Naive thymus-derived CD4-positive, alpha-beta T cell (primary cell): ENCODE data around the gene RELL1. TPM values are rescaled to one million over a fixed set of nuclear protein-coding genes. Genes with fewer than 3 reads are reported as not detected.

Experiments used
- ATAC-seq: fragments of 150-1000 bp; cut with Tn5 transposase; 2 replicates; pipeline ENCODE4 v1.10.0; 2021; ENCODE audit warnings: mild to moderate bottlenecking, moderate library complexity
- CTCF ChIA-PET: fragments of 350-600 bp; sonication (Branson Sonifier 250); formaldehyde crosslinking; loops from one replicate; lab custom pipeline; 2021; ENCODE audit warnings: antibody characterized with exemption; lab: Charles Lee
- POLR2A ChIA-PET: fragments of 350-600 bp; sonication (Branson Sonifier 250); formaldehyde crosslinking; loops from one replicate; lab custom pipeline; 2021; ENCODE audit warnings: antibody characterized with exemption, inconsistent platforms; lab: Charles Lee
- DNase-seq, 9 donors: peaks; one replicate each; pipeline versions ENCODE4 v3.0.0 to v3.0.0-alpha.2; 2020 to 2022; ENCODE audit warnings: mixed read lengths in 1 of 9
- H3K27ac ChIP-seq: one replicate; pipeline ENCODE4 v1.7.0; 2013; ENCODE audit warnings: mild to moderate bottlenecking, low read depth, low read length, moderate library complexity
- H3K27me3 ChIP-seq, 2 donors: one replicate each; pipeline ENCODE4 v1.7.0; 2013; ENCODE audit warnings: low read length in 2 of 2, mild to moderate bottlenecking in 2 of 2, moderate library complexity in 2 of 2; ENCODE audit not compliant: control insufficient read depth in 2 of 2, insufficient read depth in 2 of 2
- H3K36me3 ChIP-seq, 3 experiments: 1 replicate in 2 of 3; 2 replicates in 1 of 3; pipeline ENCODE4 v1.7.0; 2013; ENCODE audit warnings: low read length in 3 of 3, mild to moderate bottlenecking in 3 of 3, moderate library complexity in 1 of 3; ENCODE audit not compliant: insufficient read depth in 3 of 3, control insufficient read depth in 2 of 3
- H3K4me1 ChIP-seq, 2 donors: one replicate each; pipeline ENCODE4 v1.7.0; 2013; ENCODE audit warnings: low read length in 2 of 2, mild to moderate bottlenecking in 2 of 2, moderate library complexity in 1 of 2; ENCODE audit not compliant: control insufficient read depth in 2 of 2, insufficient read depth in 2 of 2
- H3K4me3 ChIP-seq: 2 replicates; pipeline ENCODE4 v1.7.0; 2013; ENCODE audit warnings: mild to moderate bottlenecking, low read length
- H3K9me3 ChIP-seq, 3 experiments: 1 replicate in 2 of 3; 2 replicates in 1 of 3; pipeline ENCODE4 v1.7.0; 2013; ENCODE audit warnings: low read length in 3 of 3; ENCODE audit not compliant: control insufficient read depth in 2 of 3
- H3K27ac Mint-ChIP-seq, 9 donors: one replicate each; pipeline ENCODE4 v1.8.0; 2020 to 2022; ENCODE audit warnings: mixed read lengths in 9 of 9, mild to moderate bottlenecking in 8 of 9, moderate library complexity in 5 of 9, inconsistent platforms in 2 of 9
- H3K27me3 Mint-ChIP-seq, 5 donors: one replicate each; pipeline ENCODE4 v1.8.0; 2021 to 2022; ENCODE audit warnings: mixed read lengths in 5 of 5, mild to moderate bottlenecking in 1 of 5
- H3K36me3 Mint-ChIP-seq, 5 donors: one replicate each; pipeline ENCODE4 v1.8.0; 2020 to 2022; ENCODE audit warnings: mixed read lengths in 5 of 5, mild to moderate bottlenecking in 3 of 5, inconsistent platforms in 1 of 5
- H3K4me1 Mint-ChIP-seq, 7 donors: one replicate each; pipeline ENCODE4 v1.8.0; 2020 to 2022; ENCODE audit warnings: mixed read lengths in 7 of 7, mild to moderate bottlenecking in 3 of 7, inconsistent platforms in 1 of 7
- H3K4me3 Mint-ChIP-seq, 10 donors: one replicate each; pipeline ENCODE4 v1.8.0; 2020 to 2022; ENCODE audit warnings: mild to moderate bottlenecking in 10 of 10, mixed read lengths in 10 of 10, moderate library complexity in 6 of 10, inconsistent platforms in 2 of 10
- H3K9me3 Mint-ChIP-seq, 11 donors: one replicate each; pipeline ENCODE4 v1.8.0; 2020 to 2022; ENCODE audit warnings: mixed read lengths in 11 of 11, mild to moderate bottlenecking in 4 of 11, inconsistent platforms in 1 of 11, moderate library complexity in 1 of 11
- intact Hi-C, 2 donors: fragments of 100-400 bp; cut with micrococcal nuclease; formaldehyde crosslinking; loops; one replicate each; pipeline ENCODE4 v1.15.1; 2023
- polyA plus RNA-seq, 2 donors: library from polyadenylated mRNA; unstranded; fragments of 300-500 nt; fragmentation: Illumina TruSeq; gene quantifications; one replicate each; pipeline ENCODE4 v1.2.3, GENCODE V29; 2021
- total RNA-seq, 6 experiments: library from RNA in 5 of 6; stranded (reverse) in 5 of 6; gene quantifications; 1 replicate in 5 of 6; 2 replicates in 1 of 6; pipeline ENCODE4 v1.2.3 and lab custom pipeline; 2021 to 2026

Gene RELL1, protein sequence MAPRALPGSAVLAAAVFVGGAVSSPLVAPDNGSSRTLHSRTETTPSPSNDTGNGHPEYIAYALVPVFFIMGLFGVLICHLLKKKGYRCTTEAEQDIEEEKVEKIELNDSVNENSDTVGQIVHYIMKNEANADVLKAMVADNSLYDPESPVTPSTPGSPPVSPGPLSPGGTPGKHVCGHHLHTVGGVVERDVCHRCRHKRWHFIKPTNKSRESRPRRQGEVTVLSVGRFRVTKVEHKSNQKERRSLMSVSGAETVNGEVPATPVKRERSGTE
- 10 to 100 TPM; 25.5 to 35.2 (median 28.2) TPM for total RNA-seq
- 1 to 10 TPM; 4.8 to 7.6 TPM for polyA plus RNA-seq
- 37.8 reads per million, percentile 65 among the genes with 10 or more reads in this experiment for total RNA-seq (lab: John Stamatoyannopoulos, UW)

GRCh38 chr4:37686373-37687193 is at the start of gene RELL1:
TSS of gene RELL1 (minus strand) at chr4:37686376. CDS start at chr4:37686287, 89 bp downstream.
- ATAC-seq: peak; percentile 92
- peaks cover 0 to 11% (median 0%) of the 10 kb centered on the region in 5 donors for H3K27me3 Mint-ChIP-seq
- peak within 1 kb of the TSS; percentile 50 for H3K4me3 ChIP-seq
- CTCF ChIA-PET: interaction anchor here (1.2 kb wide), 2 partner anchors 83 to 95 kb away, joined by 3 read pairs; no protein-coding TSS in a partner anchor
- peak within 1 kb of the TSS; percentile 92 to 98 (median 96) for H3K4me3 Mint-ChIP-seq
- peak; percentile 96 to 99 (median 99) for DNase-seq
- peaks cover 0 to 13% (median 0%) of the 10 kb centered on the region in 5 donors for H3K36me3 Mint-ChIP-seq
- H3K36me3 ChIP-seq: peaks cover 0 to 5% (median 0%) of the 10 kb centered on the region in 3 experiments
- peak within 1 kb of the TSS; percentile 92 for H3K27ac ChIP-seq
- POLR2A ChIA-PET: interaction anchor here (0.6 to 1.5 kb wide), 6 partner anchors 27 to 997 kb away, joined by 3 to 9 read pairs (median 6); partner anchors contain the start of gene PGM2
- no peaks in the 10 kb centered on the region for H3K9me3 ChIP-seq
- H3K4me1 ChIP-seq: peaks cover 22 to 30% of the 10 kb centered on the region in 2 donors
- no peaks in the 10 kb centered on the region for H3K27me3 ChIP-seq
- H3K4me1 Mint-ChIP-seq: peaks cover 34 to 41% (median 39%) of the 10 kb centered on the region in 7 donors
- intact Hi-C loops: loop anchor here (1.0 to 10.0 kb wide), 21 partner anchors 44 to 1841 kb away; partner anchors contain the start of genes PGM2 (in 2 of the 2), WDR19 (in 2 of the 2), ARAP2 (in 1 of the 2) and KLF3 (in 1 of the 2)
- H3K9me3 Mint-ChIP-seq: no peaks in the 10 kb centered on the region
- H3K27ac Mint-ChIP-seq: peak within 1 kb of the TSS; percentile 88 to 99 (median 95)

DNA sequence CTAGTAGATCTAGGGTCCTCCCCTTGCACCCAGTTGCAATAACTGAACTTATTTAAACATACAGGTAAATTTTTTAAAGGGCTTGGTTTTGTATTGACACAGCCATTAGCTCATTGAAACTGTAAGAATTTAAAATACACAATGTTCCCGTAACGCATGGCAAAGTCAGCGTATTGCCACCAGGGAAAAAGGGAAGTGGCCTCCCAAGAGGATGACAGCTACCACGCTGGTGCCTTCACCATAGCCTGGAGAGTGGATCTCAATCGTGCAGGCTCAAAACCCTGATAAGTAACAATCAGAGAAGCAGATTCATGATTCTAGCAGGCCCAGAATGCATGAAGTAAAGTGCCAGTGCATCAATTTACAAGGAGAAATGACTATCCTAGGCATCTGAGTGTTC is 49.4 kb upstream of the RELL1 start:
- peak; percentile 47 for ATAC-seq
- ChIA-PET POLR2A (interaction anchor here (0.6 kb wide), 1 partner anchor 393 kb away, joined by 3 read pairs; no protein-coding TSS in a partner anchor), CTCF (no interaction called here)
- Mint-ChIP-seq H3K4me3 (no peak overlapping the region), H3K36me3 (no peaks in the 10 kb centered on the region), H3K27me3 (peaks cover 0 to 4% (median 0%) of the 10 kb centered on the region in 5 donors), H3K4me1 (peaks cover 0 to 4% (median 0%) of the 10 kb centered on the region in 7 donors), H3K9me3 (no peaks in the 10 kb centered on the region), H3K27ac (no peak overlapping the region)
- no peak overlapping the region for H3K27ac ChIP-seq
- no peak overlapping the region for H3K4me3 ChIP-seq
- H3K9me3 ChIP-seq: no peaks in the 10 kb centered on the region
- no peak for DNase-seq
- H3K27me3 ChIP-seq: peaks cover 0 to under 1% of the 10 kb centered on the region in 2 donors
- H3K36me3 ChIP-seq: no peaks in the 10 kb centered on the region
- no peaks in the 10 kb centered on the region for H3K4me1 ChIP-seq
- intact Hi-C loops: no loop called here

DNA sequence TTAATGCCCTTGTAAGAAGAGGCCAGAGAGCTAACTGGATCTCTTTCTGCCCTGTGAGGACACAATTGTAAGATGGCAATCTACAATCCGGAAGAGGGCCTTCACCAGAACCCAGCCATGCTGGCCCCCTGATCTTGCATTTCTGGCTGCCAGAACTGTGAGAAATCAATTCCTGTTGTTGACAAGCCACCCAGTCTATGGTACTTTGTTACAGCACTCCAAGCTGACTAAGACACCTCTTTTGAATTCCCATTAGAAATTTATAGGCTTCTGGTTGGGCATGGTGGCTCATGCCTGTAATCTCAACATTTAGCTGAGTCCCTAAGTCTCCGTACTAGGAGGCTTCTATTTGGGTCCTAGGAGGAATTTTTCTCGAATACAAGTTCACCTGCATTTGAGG is 48.8 kb upstream of the RELL1 start:
- H3K27ac Mint-ChIP-seq: no peak overlapping the region
- intact Hi-C loops: no loop called here
- no peak for ATAC-seq

GRCh38 chr4:37733240-37733867 is 47.2 kb upstream of the RELL1 start:
- H3K36me3 ChIP-seq: no peaks in the 10 kb centered on the region
- H3K9me3 ChIP-seq: no peaks in the 10 kb centered on the region
- no peaks in the 10 kb centered on the region for H3K36me3 Mint-ChIP-seq
- ChIA-PET CTCF (interaction anchor here (0.6 kb wide), 1 partner anchor 9 kb away, joined by 3 read pairs; no protein-coding TSS in a partner anchor), POLR2A (interaction anchor here (1.0 kb wide), 2 partner anchors 11 to 27 kb away, joined by 4 to 10 read pairs; no protein-coding TSS in a partner anchor)
- H3K9me3 Mint-ChIP-seq: no peaks in the 10 kb centered on the region
- ATAC-seq: no peak
- no peak overlapping the region for H3K27ac ChIP-seq
- no peak for DNase-seq
- no peak overlapping the region for H3K4me3 Mint-ChIP-seq
- H3K27me3 Mint-ChIP-seq: peaks cover 0 to 2% (median 0%) of the 10 kb centered on the region in 5 donors
- intact Hi-C loops: no loop called here
- peaks cover 0 to 5% (median 0%) of the 10 kb centered on the region in 7 donors for H3K4me1 Mint-ChIP-seq
- H3K27ac Mint-ChIP-seq: no peak overlapping the region
- H3K27me3 ChIP-seq: no peaks in the 10 kb centered on the region
- H3K4me1 ChIP-seq: no peaks in the 10 kb centered on the region
- no peak overlapping the region for H3K4me3 ChIP-seq

More for the DNA sequence above, 48.8 kb upstream of the RELL1 start:
- DNase-seq: no peak
- no peak overlapping the region for H3K4me3 ChIP-seq
- peaks cover 0 to 4% (median 0%) of the 10 kb centered on the region in 7 donors for H3K4me1 Mint-ChIP-seq
- no peaks in the 10 kb centered on the region for H3K9me3 ChIP-seq
- no peak overlapping the region for H3K27ac ChIP-seq
- ChIA-PET POLR2A (interaction anchor here (0.6 kb wide), 1 partner anchor 393 kb away, joined by 3 read pairs; no protein-coding TSS in a partner anchor), CTCF (no interaction called here)
- no peaks in the 10 kb centered on the region for H3K27me3 ChIP-seq
- no peaks in the 10 kb centered on the region for H3K4me1 ChIP-seq
- no peaks in the 10 kb centered on the region for H3K9me3 Mint-ChIP-seq
- H3K27me3 Mint-ChIP-seq: peaks cover 0 to 2% (median 0%) of the 10 kb centered on the region in 5 donors
- no peaks in the 10 kb centered on the region for H3K36me3 Mint-ChIP-seq
- H3K4me3 Mint-ChIP-seq: no peak overlapping the region
- H3K36me3 ChIP-seq: no peaks in the 10 kb centered on the region

- no peak for ATAC-seq
- ChIA-PET POLR2A (interaction anchor here (1.0 kb wide), 1 partner anchor 10 kb away, joined by 10 read pairs; no protein-coding TSS in a partner anchor), CTCF (no interaction called here)
These were observed 46.5 kb upstream of the RELL1 start for GRCh38 chr4:37732526-37733186.

More at GRCh38 chr4:37732526-37733186, 46.5 kb upstream of the RELL1 start:
- no peak for DNase-seq
- Histone ChIP-seq H3K4me3 (no peak overlapping the region), H3K36me3 (no peaks in the 10 kb centered on the region), H3K4me1 (no peaks in the 10 kb centered on the region), H3K27ac (no peak overlapping the region), H3K27me3 (no peaks in the 10 kb centered on the region), H3K9me3 (no peaks in the 10 kb centered on the region)
- Mint-ChIP-seq H3K4me1 (peaks cover 0 to 12% (median 1%) of the 10 kb centered on the region in 7 donors), H3K9me3 (no peaks in the 10 kb centered on the region), H3K36me3 (no peaks in the 10 kb centered on the region), H3K4me3 (no peak overlapping the region), H3K27me3 (peaks cover 0 to 2% (median 0%) of the 10 kb centered on the region in 5 donors), H3K27ac (peak overlapping the region in 1 of 9 donors; percentile 10)
- intact Hi-C loops: no loop called here
